Stomach (tissue), 4 donors: ENCODE results near the gene CABCOCO1.

ENCODE experiments used
- EP300 ChIP-seq: sonication (generic); formaldehyde crosslinking; IDR thresholded peaks from one replicate; pipeline ENCODE4 v1.6.1; 2017; ENCODE audit warnings: antibody characterized with exemption
- TF ChIP-seq, protein P1 (sequence below), 7 experiments: fragments of 450-650 bp in 4 of 7; fragments of 200-600 bp in 3 of 7; sonication (generic) in 3 of 7; IDR thresholded peaks; one replicate each; pipeline ENCODE4 v1.5.1; 2016 to 2019; ENCODE audit warnings: antibody characterized with exemption in 7 of 7, control low read depth in 2 of 7, mild to moderate bottlenecking in 1 of 7

DNA sequence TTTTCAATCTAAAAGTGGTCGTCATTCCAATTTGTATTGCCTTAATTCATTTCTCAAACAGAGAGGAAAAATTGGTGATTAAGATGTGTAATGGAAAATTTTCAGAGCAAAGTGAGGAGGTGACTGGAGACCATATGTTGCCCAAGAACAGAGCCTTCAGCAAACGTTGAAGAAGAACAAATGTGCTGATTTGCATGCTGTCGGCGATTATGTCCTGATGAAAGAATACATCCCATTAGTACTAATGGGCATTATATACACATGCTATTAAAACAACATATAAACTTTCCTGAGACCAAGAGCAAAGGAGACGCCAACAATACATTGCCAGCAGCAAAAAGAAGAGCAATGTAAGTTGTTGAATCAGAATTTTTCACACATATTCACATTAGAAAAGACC lies 138.8 kb downstream of the CABCOCO1 start:
- TF ChIP-seq EP300: no peak
- TF ChIP-seq, protein P1, sequence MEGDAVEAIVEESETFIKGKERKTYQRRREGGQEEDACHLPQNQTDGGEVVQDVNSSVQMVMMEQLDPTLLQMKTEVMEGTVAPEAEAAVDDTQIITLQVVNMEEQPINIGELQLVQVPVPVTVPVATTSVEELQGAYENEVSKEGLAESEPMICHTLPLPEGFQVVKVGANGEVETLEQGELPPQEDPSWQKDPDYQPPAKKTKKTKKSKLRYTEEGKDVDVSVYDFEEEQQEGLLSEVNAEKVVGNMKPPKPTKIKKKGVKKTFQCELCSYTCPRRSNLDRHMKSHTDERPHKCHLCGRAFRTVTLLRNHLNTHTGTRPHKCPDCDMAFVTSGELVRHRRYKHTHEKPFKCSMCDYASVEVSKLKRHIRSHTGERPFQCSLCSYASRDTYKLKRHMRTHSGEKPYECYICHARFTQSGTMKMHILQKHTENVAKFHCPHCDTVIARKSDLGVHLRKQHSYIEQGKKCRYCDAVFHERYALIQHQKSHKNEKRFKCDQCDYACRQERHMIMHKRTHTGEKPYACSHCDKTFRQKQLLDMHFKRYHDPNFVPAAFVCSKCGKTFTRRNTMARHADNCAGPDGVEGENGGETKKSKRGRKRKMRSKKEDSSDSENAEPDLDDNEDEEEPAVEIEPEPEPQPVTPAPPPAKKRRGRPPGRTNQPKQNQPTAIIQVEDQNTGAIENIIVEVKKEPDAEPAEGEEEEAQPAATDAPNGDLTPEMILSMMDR (IDR thresholded peaks at IDR 0.05): no peak
